HG03045 (cell line): ENCODE data around the gene CGA.
"Not testable (repeated sequence)": the region's sequence is repeated elsewhere in the genome, so short reads cannot be mapped to it uniquely, and the experiment has no call there.

ENCODE experiments used
- ATAC-seq: cut with Tn5 transposase; IDR thresholded peaks from one replicate; pipeline ENCODE4 v1.9.1; 2021; ENCODE audit warnings: mild to moderate bottlenecking, moderate library complexity; ENCODE audit not compliant: unreplicated experiment

Gene CGA

GRCh38 chr6:87095087-87095509 lies at the start of gene CGA:
Gene CGA (minus strand): TSS chr6:87095106. CDS start chr6:87088200, 6,906 bp downstream.
- no peak for ATAC-seq

DNA sequence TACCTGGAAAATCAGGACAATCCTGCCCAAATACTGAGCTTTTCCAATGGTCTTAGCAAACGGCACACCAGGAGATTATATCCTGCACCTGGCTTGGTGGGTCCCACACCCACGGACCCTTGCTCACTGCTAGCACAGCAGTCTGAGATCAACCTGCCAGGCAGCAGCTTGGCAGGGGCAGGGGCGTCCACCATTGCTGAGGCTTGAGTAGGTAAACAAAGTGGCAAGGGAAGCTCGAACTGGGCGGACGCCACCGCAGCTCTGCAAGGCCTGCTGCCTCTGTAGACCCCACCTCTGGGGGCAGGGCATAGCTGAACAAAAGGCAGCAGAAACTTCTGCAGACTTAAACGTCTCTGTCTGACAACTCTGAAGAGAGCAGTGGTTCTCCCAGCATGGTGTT lies 45.0 kb upstream of the CGA start:
- not testable (repeated sequence) for ATAC-seq

GRCh38 chr6:87139236-87139635 lies 44.3 kb upstream of the CGA start:
- no peak for ATAC-seq

DNA sequence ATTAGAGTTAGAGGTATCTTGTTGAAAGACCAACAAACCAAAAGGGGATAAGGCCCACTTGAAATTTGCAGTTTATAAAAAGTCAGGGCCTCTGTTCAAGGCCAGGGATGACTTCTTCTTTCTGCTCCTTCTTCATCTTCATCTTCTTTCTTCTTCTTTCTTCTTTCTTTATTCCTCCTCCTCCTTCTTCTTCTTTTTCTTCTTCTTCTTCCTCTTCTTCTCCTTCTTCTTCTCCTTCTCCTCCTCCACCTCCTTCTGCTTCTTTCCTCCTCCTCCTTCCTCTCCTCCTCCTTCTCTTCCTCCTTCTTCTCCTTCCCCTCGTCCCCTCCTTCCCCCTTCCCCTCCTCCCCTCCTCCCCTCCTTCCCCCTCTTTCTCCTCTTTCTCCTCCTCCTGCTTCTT lies 42.1 kb upstream of the CGA start:
- no peak for ATAC-seq

- ATAC-seq = no peak
Measured at GRCh38 chr6:87127737-87128136, 32.8 kb upstream of the CGA start.

DNA sequence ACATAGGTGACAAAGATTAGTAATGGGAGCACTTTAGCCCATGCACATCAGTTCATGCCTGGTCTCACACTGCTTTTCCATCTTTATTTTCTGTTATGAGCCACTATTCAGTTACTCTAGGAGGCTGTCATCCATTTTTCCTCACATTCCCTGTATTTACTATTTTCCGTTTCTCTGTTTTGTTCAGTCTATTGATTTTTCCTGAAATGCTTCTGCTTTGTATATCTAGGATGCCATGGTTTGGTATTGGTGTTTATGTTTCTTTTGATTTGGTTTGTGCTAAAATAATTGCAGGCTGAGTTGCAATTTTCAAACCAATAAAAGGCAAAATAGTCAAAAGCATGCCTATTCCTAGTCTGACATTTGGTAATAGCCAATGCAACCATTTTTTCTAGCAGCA lies 31.6 kb upstream of the CGA start:
- ATAC-seq = no peak

DNA sequence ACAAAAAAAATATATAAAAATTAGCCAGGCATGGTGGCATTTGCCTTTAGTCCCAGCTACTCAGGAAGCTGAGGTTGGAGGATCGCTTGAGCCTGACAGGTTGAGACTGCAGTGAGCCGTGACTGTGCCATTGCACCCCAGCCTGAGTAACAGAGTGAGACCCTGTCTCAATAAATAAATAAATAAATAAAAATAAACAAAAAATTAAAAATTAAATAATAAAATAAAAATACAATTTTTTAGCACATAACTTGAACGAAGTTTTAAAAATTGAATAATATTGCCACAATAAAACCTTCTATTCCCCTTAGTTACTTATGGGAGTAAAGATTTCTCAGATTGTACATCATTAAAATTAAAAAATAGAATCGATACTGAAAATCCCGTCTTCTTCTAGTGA lies 29.2 kb upstream of the CGA start:
- no peak for ATAC-seq

DNA sequence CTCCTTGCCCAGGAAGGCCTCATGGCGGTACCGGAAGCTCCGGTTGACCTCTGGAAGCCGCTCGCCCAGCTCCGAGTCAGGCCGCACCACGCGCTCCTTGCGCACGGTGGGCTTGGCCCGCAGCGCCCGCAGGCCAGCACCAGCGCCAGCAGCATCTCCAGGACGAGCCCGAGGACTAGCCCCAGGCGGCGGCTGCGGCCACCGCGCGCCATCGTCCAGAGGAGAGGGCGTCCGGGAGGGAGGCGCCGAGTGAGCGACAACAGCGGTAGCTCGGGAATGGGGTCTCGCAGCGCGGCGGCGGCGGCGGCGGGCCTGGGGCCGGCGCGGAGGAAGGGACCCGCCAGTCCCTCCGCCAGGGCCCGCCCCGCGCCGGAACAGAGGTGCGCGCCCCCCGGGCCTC lies 27.6 kb upstream of the CGA start:
- no peak for ATAC-seq

DNA sequence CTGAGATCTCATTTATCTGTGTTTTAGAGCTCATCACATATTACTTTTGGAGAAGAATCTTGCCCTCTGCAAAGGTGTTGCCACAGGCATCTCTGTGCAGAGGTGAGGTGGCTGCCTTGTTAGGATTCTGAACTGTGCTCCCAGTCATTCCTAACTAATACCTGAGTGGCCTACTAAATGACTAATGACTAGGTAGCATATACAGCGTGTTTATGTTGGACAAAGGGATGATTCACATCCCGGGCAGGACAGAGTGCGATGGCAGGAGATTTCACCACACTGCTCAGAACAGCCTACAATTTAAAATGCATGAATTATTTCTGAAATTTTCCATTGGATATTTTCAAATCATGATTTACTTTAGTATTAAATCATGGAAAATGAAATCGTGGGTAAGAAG lies 23.1 kb upstream of the CGA start:
- no peak for ATAC-seq

GRCh38 chr6:87116922-87117321 lies 22.0 kb upstream of the CGA start:
- ATAC-seq = no peak

GRCh38 chr6:87115402-87116135 lies 20.7 kb upstream of the CGA start:
- peak; percentile 97 for ATAC-seq

DNA sequence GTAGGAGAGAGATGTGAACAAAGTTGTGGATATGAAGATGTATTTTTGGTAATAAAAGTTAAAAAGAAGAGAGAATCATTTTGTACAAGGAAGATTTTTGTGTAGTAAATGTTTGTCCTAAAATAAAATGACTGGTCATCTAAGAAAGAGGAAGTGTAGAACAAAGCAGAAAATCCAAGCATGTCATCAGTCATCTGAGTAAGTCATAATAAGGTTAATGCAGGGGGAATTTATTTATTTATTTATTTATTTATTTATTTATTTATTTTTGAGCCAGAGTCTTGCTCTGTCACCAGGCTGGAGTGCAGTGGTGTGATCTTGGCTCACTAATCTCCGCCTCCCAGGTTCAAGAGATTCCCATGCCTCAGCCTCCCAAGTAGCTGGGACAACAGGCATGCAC lies 15.7 kb upstream of the CGA start:
- no peak for ATAC-seq

DNA sequence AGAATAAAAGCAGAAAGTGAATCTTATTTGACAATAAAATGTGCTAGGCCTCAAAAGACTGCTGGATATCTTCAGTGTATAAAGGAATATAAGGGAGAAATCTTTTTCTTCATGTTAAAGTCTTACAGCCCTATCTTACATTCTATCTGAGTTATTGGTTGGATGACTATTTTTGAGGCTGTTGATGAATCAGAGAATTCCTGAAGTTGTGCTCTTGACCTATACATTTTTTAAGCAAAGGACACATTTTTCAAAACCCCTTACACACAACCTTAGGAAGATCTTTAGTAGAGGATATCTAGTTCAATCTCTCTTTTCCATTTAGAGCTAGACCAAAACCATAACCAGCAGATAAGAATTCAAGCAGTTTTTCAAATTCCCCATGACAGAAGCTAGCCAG lies 10.9 kb upstream of the CGA start:
- ATAC-seq = no peak

GRCh38 chr6:87104667-87105066 lies 9.8 kb upstream of the CGA start:
- ATAC-seq = no peak

- no peak for ATAC-seq
Measured at GRCh38 chr6:87103977-87104601, 9.2 kb upstream of the CGA start.

- ATAC-seq = no peak
Measured at GRCh38 chr6:87102151-87102621, 7.3 kb upstream of the CGA start.

DNA sequence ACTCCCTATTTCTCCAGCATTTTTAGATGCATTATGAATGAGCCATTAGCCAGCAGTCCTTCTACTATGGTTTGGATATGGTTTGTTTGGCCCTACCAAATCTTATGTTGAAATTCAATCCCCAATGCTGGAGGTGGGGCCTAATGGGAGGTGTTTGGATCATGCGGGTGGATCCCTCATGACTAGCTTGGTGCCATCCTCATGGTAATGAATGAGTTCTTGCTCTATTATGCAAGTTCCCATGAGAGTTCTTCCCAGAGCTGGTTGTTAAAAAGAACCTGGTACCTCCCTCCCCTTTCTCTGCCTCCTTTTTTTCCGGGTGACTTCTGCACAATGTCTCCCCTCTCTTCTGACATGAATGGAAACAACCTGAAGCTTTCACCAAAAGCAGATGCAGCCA lies 6.2 kb upstream of the CGA start:
- ATAC-seq = no peak

GRCh38 chr6:87100216-87100615 lies 5.3 kb upstream of the CGA start:
- ATAC-seq = no peak

DNA sequence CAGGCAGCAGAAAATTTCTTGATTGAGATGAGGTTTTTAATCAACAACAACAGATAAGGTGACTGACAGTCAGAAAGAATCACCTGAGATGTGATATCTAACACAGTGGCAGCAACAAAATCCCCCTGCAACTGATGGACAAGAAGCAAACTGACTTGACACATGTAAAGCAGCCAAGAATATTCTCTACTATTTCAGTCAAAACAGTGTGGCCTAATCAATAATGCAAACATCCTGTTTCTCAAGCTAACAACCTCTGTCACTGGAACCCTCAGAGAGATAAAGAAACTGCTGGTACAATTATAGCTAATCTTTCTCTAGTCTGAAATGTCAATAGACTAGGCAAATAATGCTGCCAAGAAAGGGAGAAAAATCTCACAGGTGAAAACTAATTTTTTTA lies 4.6 kb upstream of the CGA start:
- peak; percentile 59 for ATAC-seq

GRCh38 chr6:87094576-87094975 lies 330 bp downstream of the CGA start:
- ATAC-seq = no peak

- no peak for ATAC-seq
Measured at GRCh38 chr6:87093651-87094050, 1.3 kb downstream of the CGA start.

- no peak for ATAC-seq
Measured at GRCh38 chr6:87093199-87093598, 1.7 kb downstream of the CGA start.

DNA sequence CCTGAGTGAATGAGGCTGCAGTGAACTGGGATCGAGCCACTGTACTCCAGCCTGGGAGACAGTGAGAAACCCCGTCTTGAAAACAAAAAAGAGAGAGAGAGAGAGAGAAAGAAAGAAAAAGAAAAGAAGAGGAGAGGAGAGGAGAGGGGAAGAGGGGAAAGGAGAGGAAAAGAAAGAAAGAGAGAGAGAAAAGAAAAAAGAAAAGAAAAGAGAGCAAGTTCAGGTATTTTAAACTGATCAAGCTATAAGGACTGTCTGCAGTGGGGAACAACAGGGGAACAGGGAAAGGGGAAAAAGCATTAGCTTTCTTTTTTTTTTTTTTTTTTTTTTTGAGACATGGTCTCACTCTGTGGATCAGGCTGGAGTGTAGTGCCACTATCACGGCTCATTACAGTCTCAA lies 2.5 kb downstream of the CGA start:
- no peak for ATAC-seq
